GM23248 (cell line): Measurements from ENCODE around the gene RAB6C. TPM values are rescaled to one million over a fixed set of nuclear protein-coding genes. Genes with fewer than 3 reads are reported as not detected.
"Not testable (repeated sequence)": the region's sequence is repeated elsewhere in the genome, so short reads cannot be mapped to it uniquely, and the experiment has no call there.

Source experiments
- DNase-seq: peaks from one replicate; pipeline ENCODE4 v3.0.0-alpha.2; 2015
- H2AFZ ChIP-seq: fragments of 200-600 bp; sonication (generic); 2 replicates; pipeline ENCODE4 v1.6.1; 2016; ENCODE audit warnings: antibody characterized with exemption
- H3F3A ChIP-seq: fragments of 200-600 bp; sonication (generic); 2 replicates; pipeline ENCODE4 v1.6.1; 2016; ENCODE audit warnings: mild to moderate bottlenecking, antibody characterized with exemption, mixed run types; ENCODE audit not compliant: insufficient read depth
- H3K27ac ChIP-seq: fragments of 200-600 bp; sonication (generic); 2 replicates; pipeline ENCODE4 v1.5.1; 2016; ENCODE audit warnings: mild to moderate bottlenecking
- H3K27me3 ChIP-seq: fragments of 200-600 bp; sonication (generic); replicated peaks from 2 replicates; pipeline ENCODE4 v1.6.1; 2016; ENCODE audit warnings: mild to moderate bottlenecking; ENCODE audit not compliant: insufficient read depth
- H3K36me3 ChIP-seq: fragments of 200-600 bp; sonication (generic); 2 replicates; pipeline ENCODE4 v1.6.1; 2016; ENCODE audit warnings: low read depth, mild to moderate bottlenecking
- H3K4me1 ChIP-seq: fragments of 200-600 bp; sonication (generic); 2 replicates; pipeline ENCODE4 v1.6.1; 2016; ENCODE audit warnings: mild to moderate bottlenecking; ENCODE audit not compliant: insufficient read depth
- H3K4me2 ChIP-seq: fragments of 200-600 bp; sonication (generic); one replicate; pipeline ENCODE4 v1.6.1; 2016; ENCODE audit warnings: mild to moderate bottlenecking; ENCODE audit not compliant: unreplicated experiment
- H3K4me3 ChIP-seq: fragments of 200-600 bp; sonication (generic); 2 replicates; pipeline ENCODE4 v1.5.1; 2016; ENCODE audit warnings: mild to moderate bottlenecking
- H3K79me2 ChIP-seq: fragments of 200-600 bp; sonication (generic); 2 replicates; pipeline ENCODE4 v1.6.1; 2016; ENCODE audit warnings: mild to moderate bottlenecking; ENCODE audit not compliant: insufficient read depth
- H3K9ac ChIP-seq: fragments of 200-600 bp; sonication (generic); 2 replicates; pipeline ENCODE4 v1.6.1; 2016; ENCODE audit warnings: mild to moderate bottlenecking
- H3K9me2 ChIP-seq: fragments of 200-600 bp; sonication (generic); 2 replicates; pipeline ENCODE4 v1.6.1; 2016; ENCODE audit warnings: mixed run types, mild to moderate bottlenecking, moderate library complexity; ENCODE audit not compliant: insufficient read depth
- H3K9me3 ChIP-seq: fragments of 200-600 bp; sonication (generic); one replicate; pipeline ENCODE4 v1.6.1; 2017; ENCODE audit warnings: low read depth
- H4K20me1 ChIP-seq: fragments of 200-600 bp; sonication (generic); 2 replicates; pipeline ENCODE4 v1.6.0; 2016; ENCODE audit not compliant: insufficient read depth
- EZH2 ChIP-seq: fragments of 200-600 bp; sonication (generic); IDR thresholded peaks from 2 replicates; pipeline ENCODE4 v1.6.1; 2018; ENCODE audit warnings: antibody characterized with exemption, mild to moderate bottlenecking; ENCODE audit not compliant: insufficient read depth, poor library complexity, severe bottlenecking
- EZH2phosphoT487 ChIP-seq: fragments of 200-600 bp; sonication (generic); IDR thresholded peaks from 2 replicates; pipeline ENCODE4 v1.6.1; 2018; ENCODE audit warnings: antibody characterized with exemption, moderate library complexity, mild to moderate bottlenecking, low read depth; ENCODE audit not compliant: insufficient read depth
- WGBS, 2 experiments: methylation state at CpG; one replicate each; pipeline ENCODE4 v1.1.6; 2015 to 2017; ENCODE audit warnings: low lambda C conversion rate in 2 of 2, low coverage in 1 of 2; ENCODE audit errors: missing lambda C conversion rate in 2 of 2; 5-methylcytosine and 5-hydroxymethylcytosine counted together
- in situ Hi-C: fragments of 300-500 bp; cut with MboI; formaldehyde crosslinking; loops from 2 replicates; pipeline ENCODE4 v1.15.0; 2020
- polyA plus RNA-seq: library from polyadenylated mRNA; unstranded; fragments of >200 nt; fragmentation: Nextera tagmentation; extraction: Ambion mirVana; gene quantifications from 2 replicates; pipeline ENCODE4 v1.2.1, GENCODE V29; 2016
- total RNA-seq: library from RNA; depleted of rRNA; stranded (reverse); fragments of >200 nt; shearing (Covaris generic); gene quantifications from 2 replicates; pipeline ENCODE4 v1.2.3, GENCODE V29; 2014

Gene RAB6C
- total and polyA plus RNA-seq, 2 experiments from 2014 or later, result not detected

DNA sequence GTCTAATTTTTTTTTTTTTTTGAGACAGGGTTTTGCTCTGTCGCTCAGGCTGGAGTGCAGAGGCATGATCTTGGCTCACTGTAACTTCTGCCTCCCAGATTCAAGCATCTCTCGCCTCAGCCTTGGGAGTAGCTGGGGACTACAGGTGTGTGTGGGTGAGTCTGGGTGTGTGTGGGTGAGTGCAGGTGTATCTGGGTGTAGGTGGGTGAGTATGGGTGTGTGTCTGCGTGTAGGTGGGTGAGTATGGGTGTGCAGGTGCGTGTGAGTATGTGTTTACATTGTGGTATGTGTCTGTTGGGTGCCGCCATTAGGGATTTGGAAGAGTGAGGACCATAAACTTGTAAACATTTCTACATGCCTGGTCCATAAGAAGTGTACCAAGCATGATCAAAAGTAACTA, 1.5 kb upstream of the RAB6C start:
- DNase-seq, result no peak
- Histone ChIP-seq H3K27me3 (peaks cover 13% of the 10 kb centered on the region; the same call in 1 of the 2 replicates), H3K4me1 (no peaks in the 10 kb centered on the region), H3K4me2 (no peak overlapping the region), H3K36me3 (no peaks in the 10 kb centered on the region), H3K9ac (no peak overlapping the region), H4K20me1 (no peaks in the 10 kb centered on the region), H3K27ac (no peak overlapping the region), H2AFZ (no peak overlapping the region), H3K4me3 (no peak overlapping the region), H3K79me2 (no peaks in the 10 kb centered on the region), H3K9me3 (no peaks in the 10 kb centered on the region), H3K9me2 (no peaks in the 10 kb centered on the region), H3F3A (no peaks in the 10 kb centered on the region)
- WGBS, 2 experiments, result 30% methylated on average over 5 of the region's 5 CpGs
- in situ Hi-C loops, result no loop called here
- TF ChIP-seq EZH2 (no peak), EZH2phosphoT487 (no peak)

DNA sequence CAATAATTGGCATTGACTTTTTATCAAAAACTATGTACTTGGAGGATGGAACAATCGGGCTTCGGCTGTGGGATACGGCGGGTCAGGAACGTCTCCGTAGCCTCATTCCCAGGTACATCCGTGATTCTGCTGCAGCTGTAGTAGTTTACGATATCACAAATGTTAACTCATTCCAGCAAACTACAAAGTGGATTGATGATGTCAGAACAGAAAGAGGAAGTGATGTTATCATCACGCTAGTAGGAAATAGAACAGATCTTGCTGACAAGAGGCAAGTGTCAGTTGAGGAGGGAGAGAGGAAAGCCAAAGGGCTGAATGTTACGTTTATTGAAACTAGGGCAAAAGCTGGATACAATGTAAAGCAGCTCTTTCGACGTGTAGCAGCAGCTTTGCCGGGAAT, 780 bp downstream of the RAB6C start:
- H4K20me1 ChIP-seq, H3K79me2 ChIP-seq, H2AFZ ChIP-seq, H3K9me3 ChIP-seq, H3K4me2 ChIP-seq, H3K4me1 ChIP-seq, H3K36me3 ChIP-seq, H3F3A ChIP-seq, H3K9ac ChIP-seq, DNase-seq, H3K9me2 ChIP-seq, in situ Hi-C loops, H3K27ac ChIP-seq, H3K4me3 ChIP-seq: not testable (repeated sequence)
- 4 to 15% methylated on average over 6 to 7 of the region's 13 CpGs for WGBS, 2 experiments
- H3K27me3 ChIP-seq, result peaks cover 13% of the 10 kb centered on the region; the same call in 1 of the 2 replicates

DNA sequence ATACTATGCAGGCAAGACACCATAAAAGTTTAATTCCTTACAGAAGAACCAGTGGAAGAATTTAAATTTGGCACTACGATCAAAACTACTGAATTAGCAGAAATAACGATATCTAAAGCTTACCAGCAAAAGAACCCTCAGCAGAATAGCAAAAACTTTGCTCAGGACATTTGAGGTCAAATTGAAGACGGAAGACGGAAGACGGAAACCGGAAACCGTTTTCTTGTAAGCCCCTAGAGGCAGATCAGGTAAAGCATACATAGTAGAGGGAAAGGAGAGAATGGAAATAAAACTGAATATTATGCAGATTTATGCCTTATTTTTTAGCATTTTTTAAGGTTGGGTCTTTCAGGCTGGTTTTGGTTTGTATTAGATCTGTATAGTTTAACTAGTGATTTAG, 2.2 kb downstream of the RAB6C start:
- H3K9me3 ChIP-seq, H3F3A ChIP-seq, H3K4me3 ChIP-seq, H3K79me2 ChIP-seq, H2AFZ ChIP-seq, H4K20me1 ChIP-seq, H3K27ac ChIP-seq, H3K9me2 ChIP-seq, DNase-seq, in situ Hi-C loops, H3K4me1 ChIP-seq, H3K4me2 ChIP-seq, H3K36me3 ChIP-seq, H3K9ac ChIP-seq: not testable (repeated sequence)
- WGBS, 2 experiments, result 33 to 42% methylated on average over 7 of the region's 7 CpGs
- H3K27me3 ChIP-seq, result peaks cover 13% of the 10 kb centered on the region; the same call in 1 of the 2 replicates

DNA sequence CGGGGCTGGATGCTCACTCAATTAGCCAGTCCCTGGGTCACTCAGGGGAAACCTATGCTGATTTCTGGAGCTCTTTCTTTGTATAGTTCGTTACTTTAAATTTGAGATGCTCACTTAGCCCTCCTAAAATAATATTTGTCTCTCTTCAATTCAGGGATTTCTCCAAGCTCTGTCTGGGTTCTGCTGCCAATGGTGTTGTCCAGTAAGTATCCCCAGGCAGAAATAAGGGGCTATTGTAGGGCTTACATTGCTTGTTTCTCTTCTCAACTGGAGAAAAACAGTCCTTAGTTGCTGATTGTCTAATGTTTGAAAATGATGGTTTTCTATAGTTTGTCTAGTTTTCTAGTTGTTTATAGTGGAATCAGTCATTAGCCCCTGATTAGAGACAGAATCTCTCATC, 5.0 kb downstream of the RAB6C start:
- H3F3A ChIP-seq, result no peaks in the 10 kb centered on the region
- no peak overlapping the region for H2AFZ ChIP-seq
- no peak overlapping the region for H3K27ac ChIP-seq
- H3K27me3 ChIP-seq, result peaks cover 2% of the 10 kb centered on the region; the same call in 1 of the 2 replicates
- H3K79me2 ChIP-seq, result no peaks in the 10 kb centered on the region
- no peaks in the 10 kb centered on the region for H3K4me1 ChIP-seq
- no peak overlapping the region for H3K9ac ChIP-seq
- no peaks in the 10 kb centered on the region for H3K9me2 ChIP-seq
- no peak overlapping the region for H3K4me2 ChIP-seq
- no peaks in the 10 kb centered on the region for H3K9me3 ChIP-seq
- in situ Hi-C loops, result no loop called here
- WGBS, 2 experiments, result 9 to 17% methylated on average over 2 of the region's 2 CpGs
- H4K20me1 ChIP-seq, result no peaks in the 10 kb centered on the region
- no peak for DNase-seq
- no peak overlapping the region for H3K4me3 ChIP-seq
- TF ChIP-seq EZH2phosphoT487, result no peak
- no peak for TF ChIP-seq EZH2
- no peaks in the 10 kb centered on the region for H3K36me3 ChIP-seq

DNA sequence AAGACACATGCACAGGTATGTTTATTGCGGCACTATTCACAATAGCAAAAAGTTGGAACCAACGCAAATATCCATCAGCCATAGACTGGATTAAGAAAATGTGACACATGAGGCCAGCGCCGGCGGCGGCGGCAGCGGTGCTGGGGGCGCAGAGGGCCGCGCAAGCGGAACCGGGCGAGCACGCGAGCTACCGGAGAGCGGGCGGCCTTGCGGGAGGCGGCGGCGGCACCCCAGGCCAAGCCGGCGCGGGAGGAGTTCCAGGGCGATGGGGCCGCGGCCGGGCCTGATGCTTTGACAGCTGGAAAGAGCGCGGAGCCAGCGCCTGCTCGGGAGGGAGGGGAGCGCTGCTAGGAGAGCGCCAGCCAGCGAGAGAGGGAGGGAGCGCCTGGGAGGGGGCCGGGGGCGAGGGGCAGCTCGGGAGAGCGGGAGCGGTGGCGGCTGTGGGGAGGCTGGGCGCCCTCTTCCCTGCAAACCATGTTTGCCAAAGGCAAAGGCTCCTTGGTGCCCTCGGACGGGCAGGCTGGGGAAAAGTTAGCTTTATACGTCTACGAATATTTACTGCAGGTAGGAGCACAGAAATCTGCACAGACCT, 13.0 kb downstream of the RAB6C start:
- 0 to 3% methylated on average over 9 to 43 of the region's 49 CpGs for WGBS, 2 experiments

DNA sequence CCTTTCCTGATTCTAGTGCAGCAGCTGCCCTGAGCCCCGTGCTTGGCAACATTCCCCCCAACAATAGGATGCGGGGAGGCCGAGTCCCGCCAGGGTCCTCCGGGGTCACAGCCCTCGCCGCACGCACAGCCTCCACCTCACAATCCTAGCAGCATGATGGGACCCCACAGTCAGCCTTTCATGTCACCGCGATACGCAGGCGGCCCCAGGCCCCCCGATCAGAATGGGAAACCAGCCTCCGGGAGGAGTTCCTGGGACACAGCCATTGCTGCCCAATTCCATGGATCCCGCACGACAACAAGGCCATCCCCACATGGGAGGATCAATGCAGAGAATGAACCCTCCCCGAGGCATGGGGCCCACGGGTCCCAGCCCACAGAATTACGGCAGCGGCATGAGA, 13.7 kb downstream of the RAB6C start:
- H3K36me3 ChIP-seq, H3K4me3 ChIP-seq, H3K9me3 ChIP-seq, H3K4me1 ChIP-seq, H3F3A ChIP-seq, H4K20me1 ChIP-seq, H2AFZ ChIP-seq, H3K27ac ChIP-seq, H3K9ac ChIP-seq, H3K79me2 ChIP-seq, H3K4me2 ChIP-seq, H3K9me2 ChIP-seq, DNase-seq, in situ Hi-C loops: not testable (repeated sequence)
- WGBS, 2 experiments, result 9 to 12% methylated on average over 16 to 20 of the region's 20 CpGs
- peaks cover 12% of the 10 kb centered on the region; the same call in 1 of the 2 replicates for H3K27me3 ChIP-seq

More for the DNA sequence above, 13.0 kb downstream of the RAB6C start:
- H3K4me2 ChIP-seq, H3K4me3 ChIP-seq, DNase-seq, H3K4me1 ChIP-seq, H3K9ac ChIP-seq, H2AFZ ChIP-seq, H3K79me2 ChIP-seq, H3K36me3 ChIP-seq, H3F3A ChIP-seq, H3K27ac ChIP-seq, H3K9me3 ChIP-seq, in situ Hi-C loops, H3K9me2 ChIP-seq, H4K20me1 ChIP-seq: not testable (repeated sequence)
- H3K27me3 ChIP-seq, result peaks cover 12% of the 10 kb centered on the region; the same call in 1 of the 2 replicates

DNA sequence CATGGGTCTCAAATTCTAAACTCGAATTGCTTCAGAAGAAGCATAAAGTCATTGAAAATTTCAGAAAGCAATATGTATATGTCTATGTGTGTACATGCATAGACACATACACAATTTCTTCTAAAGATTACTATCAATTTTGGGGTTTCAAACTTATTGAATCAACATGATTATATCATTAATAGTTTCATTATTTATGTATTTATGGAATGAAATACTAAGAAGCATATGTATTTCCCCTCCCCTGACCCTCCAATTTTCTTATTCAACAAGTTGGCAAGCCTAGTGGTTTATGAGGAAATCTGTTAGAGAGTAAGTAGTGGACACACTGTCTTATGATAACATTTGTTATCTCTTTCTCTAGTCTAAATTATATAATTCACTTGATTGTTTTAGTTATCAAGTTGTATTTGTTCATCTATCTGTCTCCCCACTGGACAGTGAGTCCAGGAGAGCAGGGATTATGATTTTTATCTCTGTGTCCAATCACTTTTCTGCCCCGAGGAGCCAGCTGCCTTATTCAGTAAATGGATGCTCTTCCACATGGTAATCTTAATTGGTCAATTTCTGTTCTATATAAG, 17.3 kb downstream of the RAB6C start:
- H3K4me1 ChIP-seq, H3F3A ChIP-seq, in situ Hi-C loops, H3K79me2 ChIP-seq, H4K20me1 ChIP-seq, H3K4me2 ChIP-seq, H2AFZ ChIP-seq, H3K9me2 ChIP-seq, H3K27me3 ChIP-seq, DNase-seq, H3K9ac ChIP-seq, H3K9me3 ChIP-seq, H3K4me3 ChIP-seq, H3K27ac ChIP-seq, H3K36me3 ChIP-seq: not testable (repeated sequence)
- WGBS, 2 experiments, result 9 to 11% methylated on average over 2 of the region's 2 CpGs
